ENCODE measurements around the gene IGLON5.
A peak's percentile ranks its signal among the peaks of the same experiment; 100 is the strongest.

The IGLON5 gene

GRCh38 chr19:51364200-51365106 lies 53.0 kb downstream of the IGLON5 start:
- no peak for DNase-seq (ENCODE audit: low read depth in 2 of 2)

DNA sequence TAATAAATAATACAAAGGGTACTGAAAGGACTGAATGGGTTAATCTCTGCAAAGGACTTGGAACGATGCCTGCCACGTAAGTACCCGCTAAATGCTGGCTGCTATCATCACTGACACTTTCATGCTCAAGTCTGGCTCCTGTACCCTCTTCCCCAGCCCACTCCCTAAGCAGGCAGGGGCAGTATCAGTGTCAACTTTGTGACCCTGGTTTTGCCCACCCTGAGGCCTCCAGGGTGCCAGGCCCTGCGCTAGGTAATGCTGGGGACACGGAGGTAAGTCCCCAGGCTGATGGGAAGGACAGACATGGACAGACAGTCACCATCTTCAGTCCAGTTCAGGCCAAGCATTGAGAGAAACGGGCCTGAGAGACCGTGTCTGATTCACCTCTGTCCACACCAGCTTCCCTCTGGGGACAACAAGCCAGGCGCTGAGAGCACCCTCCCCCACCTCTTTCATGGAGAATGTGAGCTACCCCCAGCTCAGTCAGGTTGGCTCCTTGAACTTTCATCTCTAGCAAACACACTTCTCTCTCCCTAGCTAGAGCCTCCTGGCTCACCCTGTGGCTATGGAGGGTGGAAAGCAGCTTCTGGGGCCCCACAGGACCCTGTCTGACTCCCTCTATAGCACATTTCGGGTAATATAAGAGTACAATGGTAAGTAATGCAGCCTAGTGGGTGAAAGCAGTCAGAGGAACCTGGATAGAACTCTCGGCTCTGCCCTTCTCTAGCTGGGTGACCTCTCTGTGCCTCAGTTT lies 53.9 kb downstream of the IGLON5 start:
- DNase-seq (ENCODE audit: low read depth in 2 of 2): no peak

GRCh38 chr19:51365965-51366388 lies 54.5 kb downstream of the IGLON5 start, which contains the start of gene ETFB:
TSS of gene ETFB (minus strand) at chr19:51366388. CDS start at chr19:51366326, 62 bp downstream.
- DNase-seq (ENCODE audit: low read depth in 2 of 2): no peak

- peak; percentile 81 to 91 for DNase-seq (ENCODE audit: low read depth in 2 of 2)
These were observed 55.2 kb downstream of the IGLON5 start for GRCh38 chr19:51366389-51367254.

DNA sequence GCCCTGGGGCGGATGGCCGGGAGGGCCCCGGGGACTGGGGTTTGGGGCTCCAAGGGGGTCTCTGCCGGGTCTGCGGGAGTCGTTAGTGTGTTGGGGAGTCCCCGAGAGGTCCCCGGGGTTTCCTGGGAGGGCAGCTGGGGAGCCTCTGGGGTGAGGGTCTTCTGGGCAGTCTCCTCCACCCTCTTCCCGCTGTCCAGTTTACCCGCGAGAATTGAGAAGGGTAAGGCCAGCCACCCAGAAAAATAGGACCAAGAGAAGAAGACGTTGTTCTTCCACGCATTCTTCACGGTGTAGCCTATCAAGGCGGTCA lies 55.8 kb downstream of the IGLON5 start:
- DNase-seq (ENCODE audit: low read depth in 2 of 2): no peak

GRCh38 chr19:51367565-51368365 lies 56.3 kb downstream of the IGLON5 start:
- DNase-seq (ENCODE audit: low read depth in 2 of 2): peak; percentile 95 to 97

DNA sequence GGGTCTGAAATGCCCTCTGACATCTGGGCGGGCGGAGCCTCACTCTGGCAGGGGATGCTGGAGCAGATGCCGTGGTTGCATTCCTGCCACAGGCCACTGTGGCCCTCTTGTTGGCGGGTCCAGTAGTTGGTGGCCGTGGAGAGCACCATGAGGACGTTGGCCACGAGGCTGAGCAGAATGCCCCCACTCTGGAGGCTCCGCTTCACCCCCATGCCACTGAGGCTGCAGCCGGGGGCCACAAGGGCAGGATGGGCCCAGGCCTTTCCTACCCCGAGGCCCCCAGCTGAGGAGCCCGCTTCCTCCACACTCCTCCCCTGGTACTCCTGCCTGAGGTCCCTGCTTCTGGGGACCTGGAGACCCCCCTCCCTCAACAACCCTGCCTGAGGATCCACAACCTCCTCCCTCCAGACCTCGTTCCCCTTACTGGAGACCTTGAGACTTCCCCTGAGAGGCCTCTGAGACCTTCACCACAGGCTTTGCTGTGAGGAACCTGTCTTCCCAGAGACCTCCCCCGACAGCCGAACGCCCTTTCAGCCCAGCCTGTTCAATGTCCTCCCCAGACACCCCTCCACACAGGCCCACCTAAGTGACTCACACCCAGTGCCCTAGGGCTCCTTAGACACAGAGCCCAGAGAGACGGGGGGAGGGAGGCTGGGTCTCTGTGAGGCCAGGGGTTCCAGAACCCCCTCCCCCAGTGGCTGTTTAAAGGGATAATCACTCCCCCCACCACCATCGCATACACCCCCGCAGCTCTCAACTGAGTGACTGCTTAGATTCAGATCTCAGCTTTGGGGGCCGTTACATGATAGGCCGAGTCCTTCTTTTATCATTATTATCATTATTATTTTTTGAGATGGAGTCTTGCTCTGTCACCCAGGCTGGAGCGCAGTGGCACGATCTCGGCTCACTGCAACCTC lies 57.2 kb downstream of the IGLON5 start, which contains the start of gene CLDND2:
Gene CLDND2 (minus strand): TSS at position 638 of the 917 bp plus-strand sequence. CDS start 426 bp downstream, at position 212.
- DNase-seq (ENCODE audit: low read depth in 2 of 2): no peak

- DNase-seq (ENCODE audit: low read depth in 2 of 2): no peak
These were observed 58.8 kb downstream of the IGLON5 start for GRCh38 chr19:51370230-51370629.

DNA sequence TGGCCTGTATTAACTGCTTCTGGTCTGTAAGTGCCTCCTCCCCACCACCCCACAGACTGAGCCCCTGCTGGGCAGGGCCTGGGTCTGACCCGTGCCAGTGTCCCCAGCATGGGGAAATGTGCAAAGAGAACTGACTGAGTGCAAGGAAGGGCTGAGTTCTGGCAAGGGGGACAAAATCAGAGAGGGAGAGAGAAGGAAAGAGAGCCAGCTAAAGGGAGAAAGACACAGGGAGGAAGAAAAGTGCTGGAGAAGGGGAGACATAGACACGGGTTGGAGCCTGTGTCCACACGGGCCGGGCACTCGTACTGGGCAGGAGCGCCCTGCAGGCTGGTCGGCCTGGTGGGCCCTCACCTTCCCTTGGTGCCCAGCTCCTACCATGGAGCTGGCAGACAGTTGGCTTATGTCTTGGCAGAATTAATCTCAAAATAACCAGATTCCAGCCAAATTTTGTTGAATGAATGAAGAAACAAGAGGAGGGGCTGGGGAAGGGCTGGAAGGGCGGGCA lies 59.8 kb downstream of the IGLON5 start:
- DNase-seq (ENCODE audit: low read depth in 2 of 2): no peak

DNA sequence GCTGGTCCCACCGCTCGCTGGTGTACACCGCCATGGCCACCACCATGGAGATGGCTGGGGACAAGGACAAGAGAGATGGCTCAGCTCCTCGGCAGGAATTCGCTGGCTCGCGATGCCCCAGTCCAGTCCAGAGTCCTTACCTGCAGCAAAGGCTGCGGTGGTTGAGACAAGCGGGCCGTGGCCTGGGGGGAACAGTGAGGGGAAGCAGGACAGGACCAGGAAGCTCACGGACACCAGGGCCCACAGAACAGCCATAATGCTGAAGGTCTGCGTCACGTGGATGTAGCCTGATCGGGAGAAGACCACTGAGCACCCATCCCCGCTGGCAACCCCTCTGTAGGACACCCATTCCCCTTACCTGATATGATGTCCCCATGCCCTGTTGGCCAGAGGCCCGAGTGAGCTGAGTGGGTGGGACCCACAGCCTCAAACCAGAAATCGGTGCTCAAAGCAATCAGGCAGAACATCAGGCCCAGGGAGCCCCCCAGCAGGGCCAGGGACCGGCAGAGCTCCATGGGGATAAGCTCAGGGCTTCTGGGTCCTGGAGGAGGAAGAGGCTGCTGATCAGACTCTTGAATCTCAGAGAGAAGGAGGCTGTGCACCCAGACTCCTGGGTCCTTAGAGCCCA lies 60.7 kb downstream of the IGLON5 start:
- no peak for DNase-seq (ENCODE audit: low read depth in 2 of 2)

- peak; percentile 76 to 89 for DNase-seq (ENCODE audit: low read depth in 2 of 2)
These were observed 61.4 kb downstream of the IGLON5 start, which contains the start of gene NKG7 for GRCh38 chr19:51372649-51373504. TSS of gene NKG7 (minus strand) at chr19:51372654. CDS start at chr19:51372535, 119 bp downstream.

DNA sequence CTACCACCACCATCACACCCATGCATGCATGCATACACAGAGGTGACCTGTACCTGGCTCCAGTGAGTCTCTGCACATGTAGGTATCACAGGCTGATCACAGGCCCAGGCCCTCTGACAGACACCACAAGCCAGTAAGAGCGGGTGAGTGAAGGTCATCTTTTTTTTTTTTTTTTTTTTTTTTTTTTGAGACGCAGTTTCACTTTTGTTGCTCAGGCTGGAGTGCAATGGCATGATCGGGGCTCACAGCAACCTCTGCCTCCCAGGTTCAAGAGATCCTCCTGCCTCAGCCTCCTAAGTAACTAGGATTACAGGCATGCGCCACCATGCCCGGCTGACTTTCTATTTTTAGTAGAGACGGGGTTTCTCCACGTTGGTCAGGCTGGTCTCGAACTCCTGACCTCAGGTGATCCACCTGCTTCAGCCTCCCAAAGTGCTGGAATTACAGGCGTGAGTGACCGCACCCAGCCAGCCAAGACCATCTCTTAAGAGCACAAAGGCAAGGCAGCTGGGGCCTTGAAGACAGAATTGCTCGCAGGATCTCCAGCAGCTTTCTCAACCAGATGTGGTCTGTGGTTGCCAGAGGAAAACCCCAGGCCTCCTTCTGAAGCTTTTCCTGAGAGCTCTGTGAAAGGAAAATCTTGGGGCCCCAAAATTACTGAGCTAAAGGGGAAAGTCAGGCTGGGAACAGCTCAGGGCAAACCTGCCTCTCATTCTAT lies 64.2 kb downstream of the IGLON5 start:
- DNase-seq (ENCODE audit: low read depth in 2 of 2): no peak

DNA sequence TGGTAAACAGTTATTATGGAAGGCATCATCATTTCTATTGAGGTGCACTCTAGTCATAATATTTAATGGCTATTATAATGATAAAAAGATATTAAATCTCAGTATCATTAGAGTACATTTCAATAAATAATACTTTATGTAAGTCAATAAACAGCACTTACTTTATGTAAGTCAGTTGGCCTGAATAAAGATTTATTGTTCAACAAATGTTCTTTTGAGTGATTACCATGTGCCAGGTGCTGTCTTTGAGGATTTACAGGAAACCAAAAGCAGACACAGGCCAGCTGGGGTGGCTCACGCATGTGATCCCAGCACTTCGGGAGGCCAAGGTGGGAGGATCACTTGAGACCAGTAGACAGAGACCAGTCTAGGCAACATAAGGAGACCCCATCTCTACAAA lies 66.0 kb downstream of the IGLON5 start:
- no peak for DNase-seq (ENCODE audit: low read depth in 2 of 2)

GRCh38 chr19:51380379-51380778 lies 68.9 kb downstream of the IGLON5 start:
- DNase-seq (ENCODE audit: low read depth in 2 of 2): no peak

All from activated CD8-positive, alpha-beta memory T cell treated with anti-CD3 and anti-CD28 coated beads for 4 hours (primary cell).